A549 (cell line): ENCODE results near the gene ADAMTS12. TPM values are rescaled to one million over a fixed set of nuclear protein-coding genes. Genes with fewer than 3 reads are reported as not detected.

Source experiments
- ATAC-seq, 2 experiments: fragments of 200-7000 bp in 1 of 2; fragments of >200 bp in 1 of 2; cut with Nextera tagmentation in 1 of 2; cut with Tn5 transposase in 1 of 2; 3 replicates each; pipeline versions ENCODE4 v1.8.0 to v1.9.1; 2018 to 2020; ENCODE audit warnings: mild to moderate bottlenecking in 1 of 2, moderate library complexity in 1 of 2
- CTCF ChIA-PET: fragments of 300-600 bp; sonication (Branson Sonifier 250); formaldehyde crosslinking; extraction: SDS; loops from one replicate; lab custom pipeline; 2021; ENCODE audit warnings: antibody characterized with exemption, inconsistent platforms; lab: Yijun Ruan, JAX
- POLR2A ChIA-PET: fragments of 350-600 bp; formaldehyde crosslinking; extraction: SDS; loops from one replicate; lab custom pipeline; 2021; ENCODE audit warnings: antibody characterized with exemption, inconsistent platforms; lab: Yijun Ruan, JAX
- DNase-seq, 2 experiments: peaks; one replicate each; pipeline versions ENCODE4 v3.0.0 to v3.0.0-alpha.2; 2011 to 2016; ENCODE audit warnings: low read depth in 1 of 2, low spot score in 1 of 2
- FAIRE-seq: peaks from 2 replicates; lab custom pipeline; 2011; peaks lifted over from hg19 to GRCh38; lab: Jason Lieb, UNC
- H3K27ac ChIP-seq, 2 experiments: fragments of >200 bp; sonication (Bioruptor Twin); formaldehyde crosslinking; 3 replicates each; pipeline ENCODE4 v1.5.1; 2016 to 2017
- H3K4me1 ChIP-seq: fragments of >200 bp; sonication (Bioruptor Twin); formaldehyde crosslinking; 3 replicates; pipeline ENCODE4 v1.6.1; 2016
- H3K4me2 ChIP-seq: fragments of >200 bp; sonication (Bioruptor Twin); formaldehyde crosslinking; 3 replicates; pipeline ENCODE4 v1.6.1; 2016
- H3K4me3 ChIP-seq: fragments of >200 bp; sonication (Bioruptor Twin); formaldehyde crosslinking; 3 replicates; pipeline ENCODE4 v1.5.1; 2016
- H3K9me3 ChIP-seq: fragments of >200 bp; sonication (Bioruptor Twin); formaldehyde crosslinking; 3 replicates; pipeline ENCODE4 v1.6.1; 2016
- ATOH8 ChIP-seq: fragments of 250-450 bp; sonication (Bioruptor Pico); IDR thresholded peaks from 2 replicates; pipeline ENCODE4 v1.5.0; 2020; ENCODE audit warnings: low read depth, mild to moderate bottlenecking, moderate library complexity
- BHLHE40 ChIP-seq: IDR thresholded peaks from 2 replicates; pipeline ENCODE4 v1.6.1; 2012; ENCODE audit warnings: low read depth, low read length, inconsistent platforms
- CBX8 ChIP-seq: fragments of 200-600 bp; sonication (generic); IDR thresholded peaks from 2 replicates; pipeline ENCODE4 v1.6.1; 2016
- CHD2 ChIP-seq: fragments of 150-350 bp; IDR thresholded peaks from 2 replicates; pipeline ENCODE4 v1.6.1; 2014; ENCODE audit warnings: low read length; ENCODE audit not compliant: partially characterized antibody
- E2F6 ChIP-seq: IDR thresholded peaks from 2 replicates; pipeline ENCODE4 v1.6.1; 2012; ENCODE audit warnings: low read depth, borderline replicate concordance
- ELK1 ChIP-seq: fragments of 150-350 bp; IDR thresholded peaks from 2 replicates; pipeline ENCODE4 v1.6.1; 2014; ENCODE audit warnings: low read depth, mild to moderate bottlenecking, low read length
- EP300 ChIP-seq, 2 experiments: fragments of >200 bp; sonication (Bioruptor Twin); formaldehyde crosslinking; IDR thresholded peaks; 2 replicates in 1 of 2; 3 replicates in 1 of 2; pipeline ENCODE4 v1.6.1; 2016 to 2017
- FOSB ChIP-seq: fragments of 250-450 bp; sonication (Bioruptor Pico); IDR thresholded peaks from 2 replicates; pipeline ENCODE4 v1.5.0; 2020; ENCODE audit warnings: mild to moderate bottlenecking, moderate library complexity
- FOSL2 ChIP-seq, 2 experiments: fragments of 450-650 bp in 1 of 2; fragments of >200 bp in 1 of 2; sonication (Bioruptor Twin) in 1 of 2; formaldehyde crosslinking; IDR thresholded peaks; 2 replicates each; pipeline versions ENCODE4 v1.5.0 to v1.6.1; 2016 to 2020; ENCODE audit warnings: mild to moderate bottlenecking in 1 of 2, moderate library complexity in 1 of 2
- FOXS1 ChIP-seq: fragments of 250-450 bp; sonication (Bioruptor Pico); IDR thresholded peaks from 2 replicates; pipeline ENCODE4 v1.5.0; 2020; ENCODE audit warnings: mild to moderate bottlenecking, moderate library complexity
- HES2 ChIP-seq: fragments of >200 bp; sonication (Bioruptor Twin); formaldehyde crosslinking; IDR thresholded peaks from 2 replicates; pipeline ENCODE4 v1.6.1; 2016
- HOXB13 ChIP-seq: fragments of 250-450 bp; sonication (Bioruptor Pico); IDR thresholded peaks from 2 replicates; pipeline ENCODE4 v1.5.0; 2020; ENCODE audit warnings: low read depth, mild to moderate bottlenecking, moderate library complexity
- HOXB5 ChIP-seq: fragments of 250-450 bp; sonication (Bioruptor Pico); IDR thresholded peaks from 2 replicates; pipeline ENCODE4 v1.5.0; 2020; ENCODE audit warnings: mild to moderate bottlenecking, moderate library complexity
- JUN ChIP-seq, 2 experiments: fragments of >200 bp; sonication (Bioruptor Twin); formaldehyde crosslinking; IDR thresholded peaks; 2 replicates in 1 of 2; 3 replicates in 1 of 2; pipeline ENCODE4 v1.6.1; 2016 to 2017
- KDM5A ChIP-seq: fragments of 200-600 bp; sonication (generic); IDR thresholded peaks from 2 replicates; pipeline ENCODE4 v1.6.1; 2016; ENCODE audit warnings: antibody characterized with exemption, mild to moderate bottlenecking
- MYC ChIP-seq: IDR thresholded peaks from 2 replicates; pipeline ENCODE4 v1.6.1; 2012; ENCODE audit warnings: mild to moderate bottlenecking, inconsistent platforms, low read length, improper control_type of control experiment, borderline replicate concordance
- NPAS2 ChIP-seq: fragments of 250-450 bp; sonication (Bioruptor Pico); IDR thresholded peaks from 2 replicates; pipeline ENCODE4 v1.8.0; 2022; ENCODE audit warnings: mild to moderate bottlenecking, moderate library complexity, borderline replicate concordance
- PBX3 ChIP-seq: IDR thresholded peaks from 2 replicates; pipeline ENCODE4 v1.6.1; 2012
- PHF8 ChIP-seq: fragments of 200-600 bp; sonication (generic); IDR thresholded peaks from 2 replicates; pipeline ENCODE4 v1.6.1; 2016; ENCODE audit warnings: low read depth, mild to moderate bottlenecking, antibody characterized with exemption, moderate library complexity, borderline replicate concordance
- RAD21 ChIP-seq, 2 experiments: fragments of >200 bp in 1 of 2; sonication (Bioruptor Twin) in 1 of 2; formaldehyde crosslinking in 1 of 2; IDR thresholded peaks in 1 of 2; conservative IDR thresholded peaks in 1 of 2; 2 replicates in 1 of 2; 3 replicates in 1 of 2; pipeline ENCODE4 v1.6.1; 2012 to 2018; ENCODE audit warnings: inconsistent platforms in 1 of 2
- RCOR1 ChIP-seq: fragments of 150-350 bp; IDR thresholded peaks from 2 replicates; pipeline ENCODE4 v1.6.1; 2014; ENCODE audit warnings: antibody characterized with exemption, low read length, low read depth
- RFX5 ChIP-seq: fragments of 450-650 bp; IDR thresholded peaks from 2 replicates; pipeline ENCODE4 v1.7.1; 2014; ENCODE audit warnings: antibody characterized with exemption, mild to moderate bottlenecking, moderate library complexity
- SMC3 ChIP-seq: fragments of >200 bp; sonication (Bioruptor Twin); formaldehyde crosslinking; IDR thresholded peaks from 3 replicates; pipeline ENCODE4 v1.6.1; 2018; ENCODE audit warnings: inconsistent platforms
- SREBF2 ChIP-seq: fragments of 450-650 bp; IDR thresholded peaks from 2 replicates; pipeline ENCODE4 v1.6.1; 2014; ENCODE audit warnings: mild to moderate bottlenecking, moderate library complexity
- TFCP2L1 ChIP-seq: fragments of 250-450 bp; sonication (Bioruptor Pico); IDR thresholded peaks from 2 replicates; pipeline ENCODE4 v1.5.0; 2021; ENCODE audit warnings: mild to moderate bottlenecking
- USF2 ChIP-seq: fragments of 450-650 bp; IDR thresholded peaks from 2 replicates; pipeline ENCODE4 v1.6.1; 2014; ENCODE audit warnings: antibody characterized with exemption
- WGBS: methylation state at CpG from one replicate; pipeline ENCODE4 v1.1.6; 2017; ENCODE audit errors: missing lambda C conversion rate; 5-methylcytosine and 5-hydroxymethylcytosine counted together
- polyA plus RNA-seq, 4 experiments: library from polyadenylated mRNA; depleted of rRNA in 3 of 4; stranded (reverse); fragments of >200 nt; fragmentation: RNase III in 1 of 4; extraction: RNeasy Plus Mini Kit Qiagen cat#74134 plus additional on column Dnase treatment in 1 of 4; gene quantifications; 2 replicates in 3 of 4; 3 replicates in 1 of 4; pipeline ENCODE4 v1.2.3, GENCODE V29; 2011 to 2017

The ADAMTS12 gene
- polyA plus RNA-seq, 2 of the 4 experiments (the other 2 are of a cell fraction), result 4.8 to 6.8 TPM

- H3K9me3 ChIP-seq, result no peaks in the 10 kb centered on the region
- no peak for TF ChIP-seq SMC3
- TF ChIP-seq ELK1, result no peak
- no peak for TF ChIP-seq HOXB13 (CRISPR knock-in tag)
- no peak for TF ChIP-seq HOXB5
- TF ChIP-seq EP300 (IDR thresholded peaks at IDR 0.05), result no peak
- no peak for TF ChIP-seq USF2
- no peak for TF ChIP-seq FOSB (CRISPR knock-in tag)
- TF ChIP-seq RAD21 (conservative IDR thresholded peaks at IDR 0.05 in 1 of 2, IDR thresholded peaks at IDR 0.05 in 1 of 2), result no peak
- no peak for TF ChIP-seq BHLHE40
- TF ChIP-seq RFX5, result no peak
- no peak for TF ChIP-seq PHF8
- TF ChIP-seq FOXS1 (CRISPR knock-in tag), result no peak
- no peak for TF ChIP-seq FOSL2 (IDR thresholded peaks at IDR 0.05)
- no peak for TF ChIP-seq FOSL2 (CRISPR knock-in tag; IDR thresholded peaks at IDR 0.05)
- TF ChIP-seq CHD2, result no peak
- no peak for FAIRE-seq
Measured at GRCh38 chr5:33558489-33558888, 333.3 kb downstream of the ADAMTS12 start.

GRCh38 chr5:33557605-33558004 is 334.2 kb downstream of the ADAMTS12 start:
- ATAC-seq (no peak), DNase-seq (no peak), FAIRE-seq (no peak)
- H3K27ac ChIP-seq, result no peak overlapping the region
- no peak overlapping the region for H3K4me3 ChIP-seq
- no peak overlapping the region for H3K4me2 ChIP-seq
- ChIA-PET POLR2A (no interaction called here), CTCF (no interaction called here)
- WGBS, result 68% methylated on average over 3 of the region's 3 CpGs
- H3K9me3 ChIP-seq, result no peaks in the 10 kb centered on the region
- TF ChIP-seq FOSL2 (IDR thresholded peaks at IDR 0.05) (no peak), FOSL2 (CRISPR knock-in tag; IDR thresholded peaks at IDR 0.05) (no peak), TFCP2L1 (CRISPR knock-in tag) (no peak), E2F6 (no peak), JUN (IDR thresholded peaks at IDR 0.05) (no peak), RCOR1 (no peak), MYC (no peak), KDM5A (no peak), NPAS2 (CRISPR knock-in tag) (no peak), ATOH8 (CRISPR knock-in tag) (no peak), HES2 (no peak), CBX8 (no peak), SREBF2 (no peak), PBX3 (no peak)
- no peaks in the 10 kb centered on the region for H3K4me1 ChIP-seq

More at GRCh38 chr5:33558489-33558888, 333.3 kb downstream of the ADAMTS12 start:
- DNase-seq (no peak), ATAC-seq (no peak)
- POLR2A ChIA-PET, result no interaction called here
- CTCF ChIA-PET, result interaction anchor here (0.9 kb wide), 1 partner anchor 30 kb away, joined by 3 read pairs; no protein-coding TSS in a partner anchor
- 77% methylated on average over 1 of the region's 1 CpG for WGBS
- Histone ChIP-seq H3K4me1 (no peaks in the 10 kb centered on the region), H3K4me2 (no peak overlapping the region), H3K27ac (no peak overlapping the region), H3K4me3 (no peak overlapping the region)
